Measurements from ENCODE around the gene SBNO1.
"Not testable (repeated sequence)": the region's sequence is repeated elsewhere in the genome, so short reads cannot be mapped to it uniquely, and the experiment has no call there.

Gene SBNO1

GRCh38 chr12:123364532-123365024 lies at the start of gene SBNO1:
Gene SBNO1 (minus strand): TSS chr12:123364847. CDS start chr12:123350441, 14,406 bp downstream.
- DNase-seq, result peak; percentile 95 to 97
- TF ChIP-seq GATA1 (IDR thresholded peaks at IDR 0.05; ENCODE audit: low read depth, low read length) (no peak), POLR2A (IDR thresholded peaks at IDR 0.05; ENCODE audit: low read length) (no peak)

- TF ChIP-seq GATA1 (IDR thresholded peaks at IDR 0.05; ENCODE audit: low read depth, low read length), result no peak
- TF ChIP-seq POLR2A (IDR thresholded peaks at IDR 0.05; ENCODE audit: low read length), result no peak
- DNase-seq, result no peak
Observed at GRCh38 chr12:123410041-123410412, 45.4 kb upstream of the SBNO1 start.

GRCh38 chr12:123409284-123410040 lies 44.8 kb upstream of the SBNO1 start:
- DNase-seq, result not testable (repeated sequence)

GRCh38 chr12:123408619-123409018 lies 44.0 kb upstream of the SBNO1 start:
- not testable (repeated sequence) for DNase-seq

- DNase-seq, result not testable (repeated sequence)
Observed at GRCh38 chr12:123407934-123408333, 43.3 kb upstream of the SBNO1 start.

- DNase-seq, result not testable (repeated sequence)
Observed at GRCh38 chr12:123407269-123407668, 42.6 kb upstream of the SBNO1 start.

GRCh38 chr12:123404581-123404980 lies 39.9 kb upstream of the SBNO1 start:
- no peak for TF ChIP-seq GATA1 (IDR thresholded peaks at IDR 0.05; ENCODE audit: low read depth, low read length)
- no peak for TF ChIP-seq POLR2A (IDR thresholded peaks at IDR 0.05; ENCODE audit: low read length)
- DNase-seq, result no peak

GRCh38 chr12:123401753-123402683 lies 37.4 kb upstream of the SBNO1 start:
- no peak for TF ChIP-seq POLR2A (IDR thresholded peaks at IDR 0.05; ENCODE audit: low read length)
- TF ChIP-seq GATA1 (IDR thresholded peaks at IDR 0.05; ENCODE audit: low read depth, low read length), result no peak
- DNase-seq, result no peak

- DNase-seq, result no peak
Observed at GRCh38 chr12:123399255-123399617, 34.6 kb upstream of the SBNO1 start.

GRCh38 chr12:123398550-123399254 lies 34.1 kb upstream of the SBNO1 start:
- peak; percentile 46 to 66 for DNase-seq
- no peak for TF ChIP-seq GATA1 (IDR thresholded peaks at IDR 0.05; ENCODE audit: low read depth, low read length)
- no peak for TF ChIP-seq POLR2A (IDR thresholded peaks at IDR 0.05; ENCODE audit: low read length)

More at GRCh38 chr12:123399255-123399617, 34.6 kb upstream of the SBNO1 start:
- no peak for TF ChIP-seq POLR2A (IDR thresholded peaks at IDR 0.05; ENCODE audit: low read length)
- no peak for TF ChIP-seq GATA1 (IDR thresholded peaks at IDR 0.05; ENCODE audit: low read depth, low read length)

- DNase-seq, result no peak
- no peak for TF ChIP-seq POLR2A (IDR thresholded peaks at IDR 0.05; ENCODE audit: low read length)
- no peak for TF ChIP-seq GATA1 (IDR thresholded peaks at IDR 0.05; ENCODE audit: low read depth, low read length)
Observed at GRCh38 chr12:123398177-123398549, 33.5 kb upstream of the SBNO1 start.

- TF ChIP-seq POLR2A (IDR thresholded peaks at IDR 0.05; ENCODE audit: low read length) (no peak), GATA1 (IDR thresholded peaks at IDR 0.05; ENCODE audit: low read depth, low read length) (no peak)
- DNase-seq, result no peak
Observed at GRCh38 chr12:123397400-123397799, 32.8 kb upstream of the SBNO1 start.

GRCh38 chr12:123396954-123397353 lies 32.3 kb upstream of the SBNO1 start:
- TF ChIP-seq POLR2A (IDR thresholded peaks at IDR 0.05; ENCODE audit: low read length) (no peak), GATA1 (IDR thresholded peaks at IDR 0.05; ENCODE audit: low read depth, low read length) (no peak)
- DNase-seq, result no peak

GRCh38 chr12:123396543-123396942 lies 31.9 kb upstream of the SBNO1 start:
- DNase-seq, result no peak
- TF ChIP-seq GATA1 (IDR thresholded peaks at IDR 0.05; ENCODE audit: low read depth, low read length) (no peak), POLR2A (IDR thresholded peaks at IDR 0.05; ENCODE audit: low read length) (no peak)

Measured in erythroblast (primary cell).